GM18519 (cell line): ENCODE measurements around the gene MRTO4.
"Not testable (repeated sequence)": the region's sequence is repeated elsewhere in the genome, so short reads cannot be mapped to it uniquely, and the experiment has no call there.

ENCODE experiments used
- ATAC-seq: cut with Tn5 transposase; IDR thresholded peaks from one replicate; pipeline ENCODE4 v1.9.1; 2021; ENCODE audit warnings: mild to moderate bottlenecking, moderate library complexity; ENCODE audit not compliant: unreplicated experiment, low FRiP score

Gene MRTO4

DNA sequence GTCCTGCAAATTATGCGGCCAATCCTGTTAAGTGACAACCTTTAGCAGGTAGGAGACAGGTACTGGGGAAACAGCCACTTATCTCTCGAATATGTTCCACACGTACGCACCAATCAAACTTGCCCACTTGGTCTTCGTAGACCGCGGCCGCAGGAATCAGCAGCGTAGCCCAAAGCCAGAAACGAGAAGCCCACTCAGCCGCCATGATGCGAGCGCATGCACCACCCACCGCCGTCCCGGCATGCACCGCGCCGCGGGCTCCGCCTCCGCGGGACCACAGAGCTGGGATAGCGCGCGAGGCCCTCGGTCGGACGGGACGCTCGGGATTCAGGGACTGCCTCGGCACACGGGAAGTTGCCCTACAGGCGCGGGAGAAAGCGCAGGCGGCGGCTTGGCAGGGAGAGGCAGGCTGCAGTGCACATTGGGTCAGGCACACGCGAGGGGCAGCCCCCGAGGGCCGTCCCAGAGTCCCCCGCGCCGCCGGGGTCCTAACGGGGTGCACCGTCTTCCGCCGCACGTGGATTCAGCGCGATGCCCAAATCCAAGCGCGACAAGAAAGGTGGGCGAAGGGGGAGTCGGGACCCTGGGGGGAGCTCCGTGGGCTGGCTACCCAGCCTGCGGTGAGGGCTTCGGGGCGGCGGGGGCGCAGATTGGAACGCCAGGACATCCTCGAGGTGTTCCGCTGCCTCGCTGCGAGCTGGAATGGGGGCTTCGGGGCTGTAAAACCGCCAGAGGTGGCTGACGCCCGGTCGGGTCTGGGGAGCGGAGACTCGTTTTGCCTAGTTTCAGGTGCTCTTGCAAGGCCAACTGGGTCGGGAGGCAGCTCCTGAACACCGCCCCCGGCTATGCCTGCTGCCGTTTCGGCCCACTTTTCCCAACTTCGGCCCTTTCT is at the start of gene MRTO4, which contains the start of gene EMC1:
MRTO4 (plus strand) TSS at position 501 of the 892 bp plus-strand sequence; CDS start at position 532, 31 bp downstream.
EMC1 (minus strand) TSS at position 220 of the 892 bp plus-strand sequence; CDS start at position 205, 15 bp downstream.
- peak; percentile 64 for ATAC-seq

DNA sequence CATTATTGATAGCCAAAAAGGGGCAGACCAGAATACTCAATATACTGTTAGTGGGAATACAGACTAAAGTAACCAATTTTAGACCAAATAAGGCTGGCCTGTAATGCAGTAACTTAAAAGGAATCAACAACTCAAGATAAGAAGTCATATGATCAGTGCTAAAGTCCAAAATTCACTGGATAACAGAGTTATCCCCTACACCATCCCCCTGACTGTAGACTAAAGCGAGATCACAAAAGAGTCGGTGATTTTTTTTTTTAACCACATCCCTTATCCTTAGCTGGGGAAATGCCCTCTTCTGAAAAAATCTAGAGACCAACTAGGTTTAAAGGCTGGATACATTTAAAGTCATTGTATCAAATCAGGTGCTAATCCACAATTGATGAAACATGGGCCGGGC is 49.2 kb upstream of the MRTO4 start:
- ATAC-seq: no peak

DNA sequence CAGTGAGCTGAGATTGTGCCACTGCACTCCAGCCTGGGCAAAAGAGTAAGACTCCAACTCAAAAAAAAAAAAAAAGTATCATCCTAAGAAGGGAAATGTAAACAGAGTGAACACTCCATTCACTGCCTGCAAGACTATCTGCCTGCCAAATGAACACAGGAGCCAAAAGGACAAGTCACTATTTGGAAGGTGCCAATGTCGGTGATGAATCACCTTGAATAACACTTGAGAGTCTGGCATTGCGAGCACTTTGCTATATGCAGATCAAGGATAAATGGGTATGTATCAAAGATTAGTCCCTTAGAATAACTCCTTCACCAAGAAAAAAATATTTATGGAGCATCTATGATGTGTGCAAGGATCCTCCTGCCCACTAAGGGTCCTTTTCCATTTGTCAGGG is 48.2 kb upstream of the MRTO4 start:
- ATAC-seq: no peak

- no peak for ATAC-seq
These were observed 46.9 kb upstream of the MRTO4 start for GRCh38 chr1:19204446-19205266.

- no peak for ATAC-seq
These were observed 46.2 kb upstream of the MRTO4 start for GRCh38 chr1:19205403-19205802.

DNA sequence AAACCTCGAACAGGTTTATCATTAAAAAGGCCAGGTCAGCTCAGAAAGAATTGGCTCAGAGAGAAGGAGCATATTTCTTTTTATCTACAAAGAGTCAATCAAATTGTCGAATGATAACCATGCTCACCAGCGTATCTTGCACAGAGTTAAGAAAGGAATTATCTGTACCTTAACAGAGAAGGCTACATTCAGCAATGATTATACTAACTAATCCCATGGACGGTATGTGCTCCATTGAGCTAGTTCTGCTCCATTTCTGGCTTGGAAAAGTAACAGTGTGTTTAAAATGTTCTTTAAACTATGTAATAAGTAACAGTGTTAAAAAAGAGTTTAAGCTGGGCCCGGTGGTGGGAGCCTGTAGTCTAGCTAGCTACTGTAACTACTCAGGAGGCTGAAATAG is 45.8 kb upstream of the MRTO4 start:
- no peak for ATAC-seq

DNA sequence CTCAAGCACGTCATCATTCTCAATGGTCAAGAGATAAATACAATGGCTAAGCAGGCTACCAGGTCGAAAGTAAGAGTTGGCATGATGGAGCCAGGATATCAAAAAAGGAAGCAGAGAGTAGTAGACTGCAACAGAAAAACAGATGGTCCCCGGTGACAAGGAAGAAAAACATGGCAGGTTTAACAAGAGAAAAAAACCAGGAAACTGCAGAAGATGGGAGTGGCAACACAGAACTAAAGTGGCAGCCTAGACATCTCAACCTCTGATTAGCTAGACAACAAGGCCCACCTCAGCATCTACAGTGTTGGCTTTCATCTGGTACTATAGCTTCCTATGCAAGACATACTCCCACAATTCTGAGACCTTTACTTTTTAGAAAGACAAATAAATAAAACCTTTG is 44.7 kb upstream of the MRTO4 start:
- ATAC-seq: no peak

- no peak for ATAC-seq
These were observed 42.7 kb upstream of the MRTO4 start for GRCh38 chr1:19208710-19209438.

- ATAC-seq: peak; percentile 19
These were observed 42.1 kb upstream of the MRTO4 start for GRCh38 chr1:19209439-19209989.

DNA sequence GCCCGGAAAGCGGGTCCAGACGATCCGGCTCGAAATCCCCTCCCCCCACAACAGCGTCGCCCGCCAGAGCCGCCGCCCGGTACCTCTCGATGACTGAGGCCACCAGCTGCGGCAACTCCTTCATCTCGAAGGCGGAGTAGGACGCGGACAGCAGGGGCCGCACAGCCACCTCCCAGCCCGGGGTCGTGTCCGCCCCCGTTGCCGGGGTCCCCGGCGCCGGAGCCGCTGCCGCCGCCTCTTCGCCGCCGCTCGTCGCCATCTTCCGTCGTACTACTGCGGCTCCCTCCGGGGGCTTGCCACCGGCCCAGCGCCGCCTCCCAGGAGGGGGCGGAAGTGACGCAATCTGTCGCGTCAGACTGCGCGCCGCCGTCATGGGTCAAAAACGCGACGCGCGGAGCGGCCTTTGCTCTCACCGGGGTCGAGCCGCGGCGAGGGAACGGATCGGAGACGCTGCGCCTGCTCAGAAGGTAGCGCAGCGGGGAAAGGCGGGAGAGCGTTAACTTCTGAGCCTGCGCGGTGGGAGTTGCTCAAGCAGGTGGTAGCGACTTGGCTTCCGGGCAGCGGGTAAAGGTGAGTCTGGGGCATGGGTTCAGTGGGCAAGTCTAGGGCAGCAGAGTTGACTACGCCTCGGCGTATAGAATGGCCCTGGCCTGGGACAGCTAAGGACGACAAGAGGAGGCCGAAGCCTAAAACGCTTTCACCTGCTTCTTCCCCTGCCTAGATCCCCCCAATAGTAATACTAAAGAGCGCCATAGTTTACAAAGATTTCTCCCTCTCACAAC is 41.4 kb upstream of the MRTO4 start, which contains the start of gene UBR4:
UBR4 (minus strand) TSS at position 277 of the 782 bp plus-strand sequence; CDS start at position 259, 18 bp downstream.
- peak; percentile 64 for ATAC-seq

- no peak for ATAC-seq
These were observed 40.6 kb upstream of the MRTO4 start for GRCh38 chr1:19210772-19211549.

DNA sequence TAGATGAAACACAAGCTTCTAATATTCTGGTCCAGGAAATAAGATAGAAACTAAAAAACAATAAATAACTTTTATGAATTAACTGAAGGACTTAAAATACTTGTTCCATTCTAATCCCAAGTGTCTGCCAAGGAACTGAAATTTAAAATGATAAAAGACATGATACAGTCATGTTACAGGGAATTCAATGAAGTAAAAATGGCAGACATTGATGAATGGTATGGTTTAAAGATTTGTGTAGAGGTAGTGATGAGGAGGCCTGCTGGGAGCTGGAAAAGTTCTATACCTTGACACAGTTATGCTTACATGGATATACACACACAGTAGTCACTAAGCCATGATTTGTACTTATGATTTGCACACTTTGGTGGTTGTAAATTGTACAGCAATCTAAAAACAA is 39.4 kb upstream of the MRTO4 start:
- no peak for ATAC-seq

DNA sequence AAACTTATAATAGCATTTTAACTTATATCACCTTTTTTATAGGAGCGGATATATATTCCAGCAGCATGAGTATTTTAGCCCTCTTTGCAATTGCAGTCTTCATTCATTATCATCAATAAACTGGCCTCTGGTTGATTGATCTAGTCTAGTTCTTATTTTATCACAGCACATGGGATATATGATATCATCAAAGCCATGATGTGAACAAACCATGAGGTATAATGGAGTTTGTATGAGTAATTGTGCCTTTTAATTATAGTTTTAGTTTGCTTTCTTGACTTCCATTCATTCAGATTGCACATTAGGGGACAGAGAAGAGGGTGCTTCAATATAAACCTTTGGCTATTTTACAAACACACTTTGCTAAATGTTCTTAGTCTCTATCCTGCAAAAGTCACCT is 38.0 kb upstream of the MRTO4 start:
- no peak for ATAC-seq

- ATAC-seq: not testable (repeated sequence)
These were observed 35.0 kb upstream of the MRTO4 start for GRCh38 chr1:19216585-19216984.

GRCh38 chr1:19219451-19219850 is 32.2 kb upstream of the MRTO4 start:
- ATAC-seq: no peak

DNA sequence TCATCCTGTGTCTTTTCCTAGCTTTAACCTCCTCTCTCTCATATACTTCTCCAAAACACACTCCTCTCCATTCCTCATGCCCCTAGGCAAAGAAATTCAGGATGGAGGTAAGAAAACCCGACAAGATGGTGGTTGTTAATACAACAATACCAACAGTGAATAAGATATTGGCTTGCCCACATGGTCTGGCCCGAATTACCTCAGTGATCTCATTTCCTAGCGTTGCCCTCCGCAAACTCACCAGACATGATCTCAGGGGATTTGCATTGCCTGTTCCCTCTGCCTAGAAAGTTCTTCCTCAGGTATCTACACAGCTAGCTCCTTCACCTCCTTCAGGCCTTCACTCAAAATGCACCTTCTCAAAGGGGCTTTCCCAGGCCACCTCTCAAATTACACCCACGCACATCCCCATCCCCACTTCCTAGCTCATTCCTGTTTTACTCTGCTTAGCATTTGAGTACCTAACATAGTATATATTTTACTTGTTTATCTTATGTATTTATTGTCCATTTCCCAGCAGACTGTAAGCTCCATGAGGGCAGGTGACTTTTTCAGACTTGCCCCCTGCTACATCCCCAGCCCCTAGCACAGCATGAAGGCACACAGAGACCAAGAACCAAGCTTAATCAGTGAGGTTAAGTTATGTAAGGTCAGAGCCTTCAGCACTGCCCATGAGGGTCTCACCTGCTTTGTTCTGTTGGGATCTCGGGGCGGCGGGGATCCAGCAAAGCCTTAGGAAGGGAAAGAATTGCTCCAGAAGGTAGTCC is 31.3 kb upstream of the MRTO4 start:
- ATAC-seq: no peak

- ATAC-seq: no peak
These were observed 30.6 kb upstream of the MRTO4 start for GRCh38 chr1:19220991-19221390.

DNA sequence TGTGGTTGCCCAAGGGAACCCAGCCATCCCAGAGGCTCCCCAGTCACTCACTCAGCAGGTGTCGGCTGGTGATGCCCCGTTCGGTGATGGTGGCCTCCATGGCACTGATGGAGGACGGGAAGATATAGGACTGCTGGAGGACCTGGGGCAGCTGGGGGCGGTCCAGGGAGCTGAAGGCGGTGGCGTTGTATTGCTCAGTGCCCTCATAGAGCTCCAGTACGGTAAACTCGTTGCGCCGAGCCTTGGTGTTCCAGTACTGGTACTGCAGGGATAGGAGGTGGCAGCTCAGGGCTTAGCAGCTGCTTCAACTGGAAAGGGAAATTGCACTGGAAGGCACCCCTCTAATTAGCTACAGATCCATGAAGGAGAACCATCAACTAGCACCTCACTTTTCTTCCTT is 29.0 kb upstream of the MRTO4 start:
- no peak for ATAC-seq
